Measurements from ENCODE around the gene SNAI1. TPM values are rescaled to one million over a fixed set of nuclear protein-coding genes. Genes with fewer than 3 reads are reported as not detected.
"Not testable (repeated sequence)": the region's sequence is repeated elsewhere in the genome, so short reads cannot be mapped to it uniquely, and the experiment has no call there.

The SNAI1 gene
- total RNA-seq, 1 donor from 2014 or later, result 9.7 TPM

DNA sequence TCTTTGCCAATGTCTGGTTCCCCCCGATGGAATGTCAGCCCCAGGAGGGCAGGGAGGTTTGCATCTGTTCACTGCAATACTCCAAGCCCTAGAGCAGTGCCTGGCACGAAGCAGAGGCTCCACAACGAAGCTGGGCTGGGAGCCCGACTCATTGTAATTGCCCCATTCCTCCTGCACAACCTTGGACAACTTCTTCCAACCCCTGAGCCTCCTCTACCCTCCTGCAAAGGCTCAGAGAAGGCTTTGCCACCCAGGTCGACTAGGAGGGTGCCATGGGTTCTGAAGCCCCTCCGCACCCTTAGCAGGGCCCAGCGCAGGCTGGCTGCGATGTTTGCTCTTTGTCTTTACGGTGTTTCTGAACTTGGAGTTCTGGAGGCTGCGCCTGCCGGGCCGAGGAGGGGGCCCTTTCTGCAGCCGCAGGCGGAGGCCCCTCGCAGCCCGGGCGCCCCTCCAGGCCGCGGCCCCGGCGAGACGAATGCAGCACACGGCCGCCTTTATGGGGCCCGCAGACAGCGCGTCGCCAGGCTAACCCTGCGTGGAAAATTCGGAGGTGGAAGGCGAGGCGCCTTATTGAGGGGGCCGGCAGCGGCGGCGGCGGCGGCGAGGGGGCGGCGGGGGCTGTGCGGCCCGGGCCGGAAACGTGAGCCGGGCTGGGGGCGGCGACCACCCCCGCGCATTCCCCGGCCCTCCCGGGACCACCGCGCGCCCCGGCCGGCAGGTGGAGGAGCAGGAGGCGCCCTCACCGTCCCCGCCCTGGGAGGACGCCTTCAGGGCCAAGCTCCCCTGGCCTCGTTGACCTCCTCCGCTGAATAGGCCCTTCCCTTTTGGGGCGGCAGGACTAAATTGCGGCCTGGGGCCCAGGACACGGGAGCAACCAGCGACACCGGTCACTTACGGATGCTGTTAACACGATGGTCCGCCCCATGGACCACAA is 27.0 kb downstream of the SNAI1 start:
- TF ChIP-seq, protein P1, sequence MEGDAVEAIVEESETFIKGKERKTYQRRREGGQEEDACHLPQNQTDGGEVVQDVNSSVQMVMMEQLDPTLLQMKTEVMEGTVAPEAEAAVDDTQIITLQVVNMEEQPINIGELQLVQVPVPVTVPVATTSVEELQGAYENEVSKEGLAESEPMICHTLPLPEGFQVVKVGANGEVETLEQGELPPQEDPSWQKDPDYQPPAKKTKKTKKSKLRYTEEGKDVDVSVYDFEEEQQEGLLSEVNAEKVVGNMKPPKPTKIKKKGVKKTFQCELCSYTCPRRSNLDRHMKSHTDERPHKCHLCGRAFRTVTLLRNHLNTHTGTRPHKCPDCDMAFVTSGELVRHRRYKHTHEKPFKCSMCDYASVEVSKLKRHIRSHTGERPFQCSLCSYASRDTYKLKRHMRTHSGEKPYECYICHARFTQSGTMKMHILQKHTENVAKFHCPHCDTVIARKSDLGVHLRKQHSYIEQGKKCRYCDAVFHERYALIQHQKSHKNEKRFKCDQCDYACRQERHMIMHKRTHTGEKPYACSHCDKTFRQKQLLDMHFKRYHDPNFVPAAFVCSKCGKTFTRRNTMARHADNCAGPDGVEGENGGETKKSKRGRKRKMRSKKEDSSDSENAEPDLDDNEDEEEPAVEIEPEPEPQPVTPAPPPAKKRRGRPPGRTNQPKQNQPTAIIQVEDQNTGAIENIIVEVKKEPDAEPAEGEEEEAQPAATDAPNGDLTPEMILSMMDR (IDR thresholded peaks at IDR 0.05; ENCODE audit: unreplicated experiment), result no peak
- Mint-ChIP-seq H3K4me1 (peaks cover 30% of the 10 kb centered on the region), H3K36me3 (no peaks in the 10 kb centered on the region), H3K9me3 (no peaks in the 10 kb centered on the region), H3K27ac (peak overlapping the region; percentile 72), H3K4me3 (peak overlapping the region; percentile 37), H3K27me3 (ENCODE audit: low read depth) (no peaks in the 10 kb centered on the region)
- no peak for DNase-seq (ENCODE audit: low spot score in 2 of 2, unreplicated experiment in 2 of 2)

DNA sequence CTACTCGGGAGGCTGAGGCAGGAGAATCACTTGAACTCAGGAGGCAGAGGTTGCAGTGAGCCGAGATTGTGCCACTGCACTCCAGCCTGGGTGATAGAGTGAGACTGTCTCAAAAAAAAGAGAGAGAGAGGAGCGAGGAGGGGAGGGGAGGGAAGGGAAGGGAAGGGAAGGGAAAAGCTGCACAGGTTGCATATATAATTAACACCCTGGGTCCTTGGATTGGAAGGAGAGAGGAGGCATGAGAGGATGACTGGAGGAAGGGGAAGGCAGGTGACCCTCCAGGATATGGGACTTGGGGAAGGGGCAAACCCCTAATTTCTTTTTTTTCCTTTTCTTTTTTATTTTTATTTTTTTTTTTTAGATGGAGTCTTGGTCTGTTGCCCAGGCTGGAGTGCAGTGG is 28.8 kb downstream of the SNAI1 start:
- DNase-seq (ENCODE audit: low spot score in 2 of 2, unreplicated experiment in 2 of 2); H3K9me3 Mint-ChIP-seq; H3K36me3 Mint-ChIP-seq; H3K4me3 Mint-ChIP-seq; H3K27me3 Mint-ChIP-seq (ENCODE audit: low read depth); H3K27ac Mint-ChIP-seq: not testable (repeated sequence)
- H3K4me1 Mint-ChIP-seq, result peaks cover 34% of the 10 kb centered on the region

DNA sequence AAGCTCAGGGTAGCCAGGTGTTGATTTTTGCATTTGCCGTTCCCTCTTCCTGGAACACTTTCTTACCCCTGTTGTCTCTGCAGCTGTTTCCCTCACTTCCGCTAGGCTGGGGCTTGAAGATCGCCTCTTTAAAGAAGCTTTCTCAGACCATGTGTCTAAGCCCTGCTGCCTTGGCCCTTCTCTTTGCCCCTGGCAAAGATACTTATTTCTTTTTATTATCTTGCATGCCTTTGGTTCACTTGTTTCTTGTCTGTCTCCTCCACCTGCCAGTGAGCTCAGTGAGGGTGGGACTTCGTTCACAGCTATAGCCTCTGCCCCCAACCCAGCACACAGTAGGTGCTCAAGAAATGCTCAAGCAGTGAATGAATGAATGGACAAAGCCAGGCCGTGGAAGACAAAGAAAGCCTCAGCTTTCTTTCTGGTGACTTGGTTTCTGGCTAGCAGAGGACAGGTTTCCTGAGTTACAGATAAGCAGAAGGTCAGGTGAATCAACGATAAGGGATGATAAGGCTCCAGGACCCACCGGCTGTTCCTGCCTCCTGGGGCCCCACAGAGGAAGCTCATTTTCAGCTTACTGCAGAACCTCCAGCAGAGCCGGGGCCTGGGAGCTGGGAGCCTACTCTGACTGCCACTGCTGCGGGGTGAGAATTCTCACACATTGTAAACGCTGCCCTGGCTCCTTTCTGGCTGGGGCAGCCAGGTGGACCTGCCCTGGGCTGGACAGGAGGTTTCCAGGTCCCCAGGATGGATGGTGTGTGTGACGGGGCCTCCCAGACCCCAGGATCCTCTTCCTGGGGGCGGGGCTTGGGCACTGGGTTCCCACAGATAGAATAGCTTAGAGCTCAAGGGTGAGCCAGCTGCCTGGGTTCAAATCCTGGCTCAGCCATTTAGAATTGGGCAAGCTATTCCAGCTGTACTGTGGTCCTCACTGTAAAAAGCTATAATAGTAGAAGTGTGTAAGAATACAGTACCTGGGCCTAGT is 29.8 kb downstream of the SNAI1 start:
- TF ChIP-seq, protein P1 (IDR thresholded peaks at IDR 0.05; ENCODE audit: unreplicated experiment), result no peak
- Mint-ChIP-seq H3K4me1 (peaks cover 34% of the 10 kb centered on the region), H3K4me3 (no peak overlapping the region), H3K36me3 (no peaks in the 10 kb centered on the region), H3K27me3 (ENCODE audit: low read depth) (no peaks in the 10 kb centered on the region), H3K9me3 (no peaks in the 10 kb centered on the region), H3K27ac (peak overlapping the region; percentile 48)
- no peak for DNase-seq (ENCODE audit: low spot score in 2 of 2, unreplicated experiment in 2 of 2)

DNA sequence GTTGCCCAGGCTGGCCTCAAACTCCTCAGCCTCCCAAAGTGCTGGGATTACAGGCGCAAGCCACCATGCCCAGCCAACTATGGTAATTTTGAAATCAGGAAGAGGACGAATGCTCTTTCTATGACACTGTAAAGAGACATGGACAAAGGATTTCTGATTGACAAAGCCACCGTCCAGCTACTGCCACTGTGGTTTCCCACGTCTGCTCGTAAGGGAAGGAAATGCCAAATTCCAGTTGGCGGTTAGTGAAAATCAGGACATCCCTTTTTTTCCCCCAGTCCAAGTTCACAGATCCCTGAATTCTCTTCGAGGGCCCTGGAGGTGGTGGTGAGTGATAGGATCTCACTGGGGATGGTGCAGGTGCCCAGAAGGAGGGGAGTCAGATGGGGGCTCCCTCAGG is 31.2 kb downstream of the SNAI1 start:
- no peaks in the 10 kb centered on the region for H3K27me3 Mint-ChIP-seq (ENCODE audit: low read depth)
- H3K4me3 Mint-ChIP-seq, result no peak overlapping the region
- H3K4me1 Mint-ChIP-seq, result peaks cover 34% of the 10 kb centered on the region
- H3K27ac Mint-ChIP-seq, result no peak overlapping the region
- no peak for DNase-seq (ENCODE audit: low spot score in 2 of 2, unreplicated experiment in 2 of 2)
- H3K36me3 Mint-ChIP-seq, result no peaks in the 10 kb centered on the region
- TF ChIP-seq, protein P1 (IDR thresholded peaks at IDR 0.05; ENCODE audit: unreplicated experiment), result no peak
- H3K9me3 Mint-ChIP-seq, result no peaks in the 10 kb centered on the region

DNA sequence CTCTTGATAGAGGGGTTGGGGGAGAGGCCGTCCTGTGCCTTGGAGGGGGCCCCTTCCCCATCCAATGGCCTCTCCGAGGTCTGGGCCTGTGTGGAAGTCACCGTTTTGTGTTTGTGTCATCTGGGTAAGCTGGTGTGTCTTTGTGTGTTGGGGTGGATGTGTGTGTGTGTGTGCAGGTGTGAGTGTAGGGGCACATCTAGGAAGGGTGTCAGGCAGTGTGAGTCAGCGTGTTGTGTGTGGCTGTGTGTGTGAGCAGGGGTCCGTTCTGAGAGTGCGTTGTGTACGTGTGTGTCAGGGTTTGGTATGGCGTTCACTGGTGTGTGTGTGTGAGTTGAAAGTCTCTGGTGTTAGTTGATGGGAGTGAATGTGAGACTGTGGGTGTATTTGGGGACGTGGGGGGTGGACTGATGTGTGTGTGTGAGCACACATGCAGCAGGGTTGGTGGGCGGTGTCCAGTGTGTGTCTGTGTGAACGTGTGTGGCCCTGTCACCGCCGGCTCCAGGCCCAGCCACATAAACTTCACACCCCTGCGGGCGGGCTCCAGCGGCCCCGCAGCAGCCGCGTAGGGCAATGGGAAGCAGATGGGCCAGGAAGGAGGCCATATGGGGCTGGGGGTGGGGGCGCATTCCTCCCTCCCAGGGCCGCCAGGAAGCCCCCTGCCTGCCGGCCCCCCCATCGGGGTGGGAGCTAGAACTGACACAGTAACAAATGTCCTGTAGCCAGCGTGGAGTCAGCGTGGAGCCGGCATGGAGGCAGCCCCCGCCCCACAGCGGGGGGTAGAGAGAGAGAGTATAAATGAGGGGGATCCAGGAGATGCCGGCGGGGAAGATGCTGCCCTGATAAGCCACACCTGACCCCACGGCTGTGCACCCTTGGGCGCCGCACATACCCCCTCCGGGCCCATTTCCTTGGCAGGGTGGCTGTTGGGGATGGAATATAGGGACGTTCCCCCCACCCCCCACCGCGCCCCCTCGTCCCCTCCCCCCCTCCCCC is 32.1 kb downstream of the SNAI1 start:
- TF ChIP-seq, protein P1 (IDR thresholded peaks at IDR 0.05; ENCODE audit: unreplicated experiment), result no peak
- no peak overlapping the region for H3K4me3 Mint-ChIP-seq
- H3K27ac Mint-ChIP-seq, result peak overlapping the region; percentile 9
- peaks cover 30% of the 10 kb centered on the region for H3K4me1 Mint-ChIP-seq
- H3K9me3 Mint-ChIP-seq, result no peaks in the 10 kb centered on the region
- H3K36me3 Mint-ChIP-seq, result no peaks in the 10 kb centered on the region
- DNase-seq (ENCODE audit: low spot score in 2 of 2, unreplicated experiment in 2 of 2), result no peak
- no peaks in the 10 kb centered on the region for H3K27me3 Mint-ChIP-seq (ENCODE audit: low read depth)
